HL-60 (cell line): ENCODE data around the gene NFU1.

Experiments
- DNase-seq, 2 experiments: peaks; one replicate each; pipeline ENCODE4 v3.0.0-alpha.2; 2010 to 2020; ENCODE audit warnings: low read depth in 1 of 2, low spot score in 1 of 2
- H3K27ac ChIP-seq: fragments of 250-450 bp; sonication (Bioruptor Pico); replicated peaks from 2 replicates; pipeline ENCODE4 v1.5.1; 2020; ENCODE audit warnings: mild to moderate bottlenecking, moderate library complexity
- H3K27me3 ChIP-seq: fragments of 250-450 bp; sonication (Bioruptor Pico); 2 replicates; pipeline ENCODE4 v1.5.1; 2021; ENCODE audit warnings: mild to moderate bottlenecking, moderate library complexity; ENCODE audit not compliant: insufficient read depth, poor library complexity, severe bottlenecking
- H3K4me3 ChIP-seq: replicated peaks from 2 replicates; pipeline ENCODE4 v1.5.1; 2011; ENCODE audit warnings: mild to moderate bottlenecking, control low read depth, low read length; ENCODE audit not compliant: insufficient read depth
- CTCF ChIP-seq: IDR thresholded peaks from one replicate; pipeline ENCODE4 v1.5.1; 2011; ENCODE audit warnings: low read length, control low read depth, inconsistent platforms; ENCODE audit not compliant: insufficient read depth
- GABPA ChIP-seq: IDR thresholded peaks from 2 replicates; pipeline ENCODE4 v1.6.1; 2012; ENCODE audit warnings: low read depth
- POLR2AphosphoS5 ChIP-seq: IDR thresholded peaks from 2 replicates; pipeline ENCODE4 v1.6.1; 2012; ENCODE audit warnings: low read depth
- SPI1 ChIP-seq: IDR thresholded peaks from 2 replicates; pipeline ENCODE4 v1.6.1; 2012; ENCODE audit warnings: low read depth, mild to moderate bottlenecking, borderline replicate concordance
- TF ChIP-seq, protein P1 (sequence below): IDR thresholded peaks from 2 replicates; pipeline ENCODE4 v1.6.1; 2012; ENCODE audit warnings: low read depth; ENCODE audit not compliant: insufficient replicate concordance

The NFU1 gene

GRCh38 chr2:69369802-69370201, 67.4 kb downstream of the NFU1 start:
- no peak overlapping the region for H3K27ac ChIP-seq
- no peaks in the 10 kb centered on the region for H3K27me3 ChIP-seq
- no peak overlapping the region for H3K4me3 ChIP-seq
- DNase-seq, result no peak
- TF ChIP-seq CTCF (no peak), SPI1 (no peak), POLR2AphosphoS5 (no peak), GABPA (no peak)
- TF ChIP-seq, protein P1, sequence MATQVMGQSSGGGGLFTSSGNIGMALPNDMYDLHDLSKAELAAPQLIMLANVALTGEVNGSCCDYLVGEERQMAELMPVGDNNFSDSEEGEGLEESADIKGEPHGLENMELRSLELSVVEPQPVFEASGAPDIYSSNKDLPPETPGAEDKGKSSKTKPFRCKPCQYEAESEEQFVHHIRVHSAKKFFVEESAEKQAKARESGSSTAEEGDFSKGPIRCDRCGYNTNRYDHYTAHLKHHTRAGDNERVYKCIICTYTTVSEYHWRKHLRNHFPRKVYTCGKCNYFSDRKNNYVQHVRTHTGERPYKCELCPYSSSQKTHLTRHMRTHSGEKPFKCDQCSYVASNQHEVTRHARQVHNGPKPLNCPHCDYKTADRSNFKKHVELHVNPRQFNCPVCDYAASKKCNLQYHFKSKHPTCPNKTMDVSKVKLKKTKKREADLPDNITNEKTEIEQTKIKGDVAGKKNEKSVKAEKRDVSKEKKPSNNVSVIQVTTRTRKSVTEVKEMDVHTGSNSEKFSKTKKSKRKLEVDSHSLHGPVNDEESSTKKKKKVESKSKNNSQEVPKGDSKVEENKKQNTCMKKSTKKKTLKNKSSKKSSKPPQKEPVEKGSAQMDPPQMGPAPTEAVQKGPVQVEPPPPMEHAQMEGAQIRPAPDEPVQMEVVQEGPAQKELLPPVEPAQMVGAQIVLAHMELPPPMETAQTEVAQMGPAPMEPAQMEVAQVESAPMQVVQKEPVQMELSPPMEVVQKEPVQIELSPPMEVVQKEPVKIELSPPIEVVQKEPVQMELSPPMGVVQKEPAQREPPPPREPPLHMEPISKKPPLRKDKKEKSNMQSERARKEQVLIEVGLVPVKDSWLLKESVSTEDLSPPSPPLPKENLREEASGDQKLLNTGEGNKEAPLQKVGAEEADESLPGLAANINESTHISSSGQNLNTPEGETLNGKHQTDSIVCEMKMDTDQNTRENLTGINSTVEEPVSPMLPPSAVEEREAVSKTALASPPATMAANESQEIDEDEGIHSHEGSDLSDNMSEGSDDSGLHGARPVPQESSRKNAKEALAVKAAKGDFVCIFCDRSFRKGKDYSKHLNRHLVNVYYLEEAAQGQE, result no peak

- Histone ChIP-seq H3K27me3 (no peaks in the 10 kb centered on the region), H3K4me3 (no peak overlapping the region), H3K27ac (no peak overlapping the region)
- no peak for DNase-seq
- TF ChIP-seq GABPA, result no peak
- TF ChIP-seq, protein P1, result no peak
- TF ChIP-seq POLR2AphosphoS5, result no peak
- no peak for TF ChIP-seq CTCF
- no peak for TF ChIP-seq SPI1
Measured at GRCh38 chr2:69368588-69368987, 68.6 kb downstream of the NFU1 start.

DNA sequence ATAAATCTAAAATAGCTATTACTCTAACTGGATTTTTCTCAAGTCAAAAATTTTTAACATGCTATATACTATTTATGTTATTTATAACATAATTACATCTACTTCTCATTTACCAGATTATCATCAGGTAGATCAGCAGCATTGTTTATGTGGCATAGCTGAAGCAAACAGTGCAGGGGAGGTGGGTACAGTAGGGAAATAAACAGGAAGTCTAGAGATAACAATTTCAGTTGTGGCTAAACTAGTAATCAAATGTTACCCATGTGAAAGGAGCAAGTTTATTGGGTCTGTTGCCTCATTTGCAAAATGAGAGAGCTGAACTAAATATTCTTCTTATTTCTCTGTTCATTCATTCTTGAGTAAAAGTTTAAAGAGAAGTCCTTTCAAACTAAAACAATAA, 77.9 kb downstream of the NFU1 start:
- no peak for DNase-seq
- TF ChIP-seq POLR2AphosphoS5 (no peak), SPI1 (no peak), CTCF (no peak), GABPA (no peak)
- TF ChIP-seq, protein P1, result no peak
- Histone ChIP-seq H3K4me3 (no peak overlapping the region), H3K27me3 (no peaks in the 10 kb centered on the region), H3K27ac (no peak overlapping the region)
